Measurements from ENCODE around the gene BAIAP2L1. TPM values are rescaled to one million over a fixed set of nuclear protein-coding genes. Genes with fewer than 3 reads are reported as not detected.

BAIAP2L1 gene
- total and polyA plus RNA-seq, 9 of the 15 experiments (the other 6 are each of a cell fraction or from before 2014, with no cell fraction given), result 4.2 to 29.8 (median 15.5) TPM

GRCh38 chr7:98399890-98400541 lies 874 bp downstream of the BAIAP2L1 start:
- in situ Hi-C loops (cut with MboI), result no loop called here
- TF ChIP-seq ZNF444 (CRISPR knock-in tag; IDR thresholded peaks at IDR 0.05) (0 out of 2 replicates have a peak, but pooled peaks have one; percentile 38), ZNF740 (CRISPR knock-in tag; IDR thresholded peaks at IDR 0.05) (peak; percentile 21; the same call in 1 of the 2 replicates), ZNF740 (tag; IDR thresholded peaks at IDR 0.05) (no peak; a peak in 1 of 4 replicates), HMG20B (CRISPR knock-in tag; IDR thresholded peaks at IDR 0.05) (no peak), XRCC5 (IDR thresholded peaks at IDR 0.05; ENCODE audit: low read depth, low read length) (0 out of 2 replicates have a peak, but pooled peaks have one; percentile 62), ZBTB7A (IDR thresholded peaks at IDR 0.05; ENCODE audit: borderline replicate concordance, control insufficient read depth, low read depth, low read length) (0 out of 2 replicates have a peak, but pooled peaks have one; percentile 52), HOMEZ (CRISPR knock-in tag; IDR thresholded peaks at IDR 0.05) (no peak), PYGO2 (tag; IDR thresholded peaks at IDR 0.05) (0 out of 2 replicates have a peak, but pooled peaks have one; percentile 18), ZNF436 (CRISPR knock-in tag; IDR thresholded peaks at IDR 0.05) (no peak), ATF4 (CRISPR knock-in tag; IDR thresholded peaks at IDR 0.05) (no peak), GTF2E2 (tag; IDR thresholded peaks at IDR 0.05) (0 out of 2 replicates have a peak, but pooled peaks have one; percentile 4), AFF1 (IDR thresholded peaks at IDR 0.05; ENCODE audit: low read depth in 1 of 2, partially characterized antibody in 2 of 2) (peak in 1 of 2 experiments; percentile 86)

More at GRCh38 chr7:98399890-98400541, 874 bp downstream of the BAIAP2L1 start:
- H3K4me1 ChIP-seq (replicated peaks in 1 of 2; ENCODE audit: control insufficient read depth in 2 of 2, insufficient read depth in 2 of 2, low read length in 2 of 2), result peaks cover 8 to 13% of the 10 kb centered on the region in 2 experiments; a peak in 4 of 5 replicates
- H2AFZ ChIP-seq (ENCODE audit: low read depth, low read length), result peak overlapping the region; percentile 49
- BruUV-seq (replicated peaks), result no TSS peak
- H3K79me2 ChIP-seq (ENCODE audit: control insufficient read depth, insufficient read depth, low read length), result peaks cover 39% of the 10 kb centered on the region
- peak overlapping the region; percentile 88 for H3K27ac ChIP-seq (ENCODE audit: extremely low read depth, low read depth, low read length)
- H4K20me1 ChIP-seq (replicated peaks; ENCODE audit: control insufficient read depth, insufficient read depth, low read length), result 0 out of 2 replicates have a peak, but pooled peaks cover 4% of the 10 kb centered on the region
- intact Hi-C loops (cut with micrococcal nuclease), result loop anchor here (2.0 to 5.0 kb wide), 2 partner anchors 39 to 378 kb away; no protein-coding TSS in a partner anchor
- no peak for FAIRE-seq
- ChIA-PET CTCF (ENCODE audit: low intra/inter-chr PET ratio) (interaction anchor here (2.4 kb wide), 1 partner anchor 106 kb away, joined by 23 read pairs; no protein-coding TSS in a partner anchor), POLR2A (interaction anchor here (0.7 kb wide), 1 partner anchor 18 kb away, joined by 3 read pairs; no protein-coding TSS in a partner anchor)
- ATAC-seq, result peak; percentile 26; the same call in 2 of the 3 replicates
- H3K4me3 ChIP-seq, result peak overlapping the region; percentile 66
- H3K9ac ChIP-seq (ENCODE audit: insufficient read depth in 1 of 2, low read depth in 2 of 2, low read length in 2 of 2), result peak overlapping the region; percentile 65 to 95
- H3K9me3 ChIP-seq (replicated peaks; ENCODE audit: control insufficient read depth, insufficient read depth, low read depth, low read length), result no peaks in the 10 kb centered on the region
- H3K9me1 ChIP-seq (ENCODE audit: control insufficient read depth, insufficient read depth, low read length), result no peaks in the 10 kb centered on the region
- 10% methylated on average over 12 of the region's 22 CpGs for WGBS (ENCODE audit: insufficient coverage, low coverage, missing lambda C conversion rate)
- no peaks in the 10 kb centered on the region for H3K36me3 ChIP-seq (ENCODE audit: control insufficient read depth, insufficient read depth, low read length)
- H3K27me3 ChIP-seq (ENCODE audit: control insufficient read depth in 2 of 2, insufficient read depth in 2 of 2, low read length in 2 of 2), result peaks cover 14 to 29% of the 10 kb centered on the region in 2 experiments
- H3K4me2 ChIP-seq (ENCODE audit: insufficient read depth, low read length), result peak overlapping the region; percentile 79
- peak in 1 of 4 experiments; percentile 35 for DNase-seq (ENCODE audit: extremely low read depth in 1 of 4, low spot score in 3 of 4)
